GM18870 (cell line): ENCODE data around the gene WDR70.

Experiments
- ATAC-seq: cut with Tn5 transposase; IDR thresholded peaks from one replicate; pipeline ENCODE4 v1.9.1; 2021; ENCODE audit warnings: moderate library complexity; ENCODE audit not compliant: unreplicated experiment

The WDR70 gene

GRCh38 chr5:37717613-37718431, 338.7 kb downstream of the WDR70 start:
- no peak for ATAC-seq

GRCh38 chr5:37720550-37720952, 341.4 kb downstream of the WDR70 start:
- ATAC-seq, result no peak

GRCh38 chr5:37721447-37721871, 342.3 kb downstream of the WDR70 start:
- ATAC-seq, result peak; percentile 77

GRCh38 chr5:37722236-37723161, 343.4 kb downstream of the WDR70 start:
- peak; percentile 87 for ATAC-seq

- ATAC-seq, result no peak
Measured at GRCh38 chr5:37723162-37723961, 344.2 kb downstream of the WDR70 start.

- no peak for ATAC-seq
Measured at GRCh38 chr5:37724395-37725125, 345.4 kb downstream of the WDR70 start.

- no peak for ATAC-seq
Measured at GRCh38 chr5:37725185-37725584, 346.1 kb downstream of the WDR70 start.

GRCh38 chr5:37727238-37727637, 348.1 kb downstream of the WDR70 start:
- no peak for ATAC-seq

GRCh38 chr5:37730896-37731455, 351.9 kb downstream of the WDR70 start:
- ATAC-seq, result no peak

- no peak for ATAC-seq
Measured at GRCh38 chr5:37734114-37734513, 355.0 kb downstream of the WDR70 start.

- no peak for ATAC-seq
Measured at GRCh38 chr5:37735649-37736347, 356.7 kb downstream of the WDR70 start.

GRCh38 chr5:37736397-37736796, 357.3 kb downstream of the WDR70 start:
- ATAC-seq, result no peak

GRCh38 chr5:37737326-37738056, 358.4 kb downstream of the WDR70 start:
- no peak for ATAC-seq

- peak; percentile 92 for ATAC-seq
Measured at GRCh38 chr5:37738057-37738691, 359.1 kb downstream of the WDR70 start.

GRCh38 chr5:37738865-37739488, 359.9 kb downstream of the WDR70 start:
- ATAC-seq, result no peak

GRCh38 chr5:37739817-37740261, 360.7 kb downstream of the WDR70 start:
- no peak for ATAC-seq

GRCh38 chr5:37740331-37741066, 361.4 kb downstream of the WDR70 start:
- ATAC-seq, result no peak
